Breast epithelium (tissue), 3 donors: ENCODE results near the gene APAF1.

Experiments
- POLR2A ChIP-seq: fragments of 450-650 bp; IDR thresholded peaks from one replicate; pipeline ENCODE4 v1.6.1; 2016; ENCODE audit warnings: antibody characterized with exemption, mild to moderate bottlenecking, moderate library complexity
- POLR2AphosphoS5 ChIP-seq, 3 donors: sonication (generic); formaldehyde crosslinking; IDR thresholded peaks; one replicate each; pipeline ENCODE4 v1.6.1; 2017; ENCODE audit warnings: antibody characterized with exemption in 3 of 3
- TF ChIP-seq, protein P1 (sequence below), 3 donors: fragments of 450-650 bp; IDR thresholded peaks; one replicate each; pipeline ENCODE4 v1.5.1; 2016 to 2017; ENCODE audit warnings: antibody characterized with exemption in 3 of 3, mild to moderate bottlenecking in 3 of 3, moderate library complexity in 3 of 3

DNA sequence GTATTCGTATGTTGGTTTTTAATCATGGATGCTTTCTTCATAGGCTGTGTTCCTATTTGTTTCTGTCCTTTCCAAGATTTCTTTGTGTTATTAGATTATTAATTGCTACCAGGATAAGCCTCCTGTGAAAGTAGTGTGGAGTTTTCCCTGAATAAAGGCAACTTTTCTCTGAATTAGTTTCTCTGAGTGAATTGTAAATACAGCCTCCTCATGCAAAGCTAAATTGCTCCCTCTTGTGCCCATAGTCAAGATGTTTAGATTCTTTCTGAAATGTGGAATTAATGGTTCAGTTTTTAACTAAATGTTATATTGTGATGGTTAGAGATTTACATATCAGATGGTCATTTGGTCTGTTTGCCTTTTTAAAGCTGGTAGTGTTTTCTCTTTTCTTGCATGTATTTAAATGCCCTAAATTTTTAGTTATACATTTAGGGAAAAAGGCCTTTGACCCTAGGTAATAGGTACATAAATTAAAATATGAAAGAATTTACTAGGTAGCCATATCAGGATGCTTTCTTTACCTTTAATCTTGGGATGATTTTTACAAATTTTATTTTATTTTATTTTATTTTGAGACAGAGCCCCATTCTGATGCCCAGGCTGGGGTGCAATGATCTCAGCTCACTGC, 8.9 kb downstream of the APAF1 start:
- TF ChIP-seq, protein P1, sequence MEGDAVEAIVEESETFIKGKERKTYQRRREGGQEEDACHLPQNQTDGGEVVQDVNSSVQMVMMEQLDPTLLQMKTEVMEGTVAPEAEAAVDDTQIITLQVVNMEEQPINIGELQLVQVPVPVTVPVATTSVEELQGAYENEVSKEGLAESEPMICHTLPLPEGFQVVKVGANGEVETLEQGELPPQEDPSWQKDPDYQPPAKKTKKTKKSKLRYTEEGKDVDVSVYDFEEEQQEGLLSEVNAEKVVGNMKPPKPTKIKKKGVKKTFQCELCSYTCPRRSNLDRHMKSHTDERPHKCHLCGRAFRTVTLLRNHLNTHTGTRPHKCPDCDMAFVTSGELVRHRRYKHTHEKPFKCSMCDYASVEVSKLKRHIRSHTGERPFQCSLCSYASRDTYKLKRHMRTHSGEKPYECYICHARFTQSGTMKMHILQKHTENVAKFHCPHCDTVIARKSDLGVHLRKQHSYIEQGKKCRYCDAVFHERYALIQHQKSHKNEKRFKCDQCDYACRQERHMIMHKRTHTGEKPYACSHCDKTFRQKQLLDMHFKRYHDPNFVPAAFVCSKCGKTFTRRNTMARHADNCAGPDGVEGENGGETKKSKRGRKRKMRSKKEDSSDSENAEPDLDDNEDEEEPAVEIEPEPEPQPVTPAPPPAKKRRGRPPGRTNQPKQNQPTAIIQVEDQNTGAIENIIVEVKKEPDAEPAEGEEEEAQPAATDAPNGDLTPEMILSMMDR (IDR thresholded peaks at IDR 0.05) = peak in 2 of 3 donors; percentile 29 to 58
- TF ChIP-seq POLR2A (no peak), POLR2AphosphoS5 (IDR thresholded peaks at IDR 0.05) (no peak)
